Heart right ventricle (tissue), 16 donors: Measurements from ENCODE around the gene RCAN2. TPM values are rescaled to one million over a fixed set of nuclear protein-coding genes. Genes with fewer than 3 reads are reported as not detected.
A peak's percentile ranks its signal among the peaks of the same experiment; 100 is the strongest.

Source experiments
- ATAC-seq, 8 donors: fragments of 200-7000 bp; cut with Tn5 transposase; one replicate each; pipeline ENCODE4 v1.9.1; 2020; ENCODE audit warnings: mild to moderate bottlenecking in 8 of 8, moderate library complexity in 8 of 8, moderate number of reproducible peaks in 1 of 8
- DNase-seq, 2 donors: peaks; one replicate each; pipeline ENCODE4 v3.0.0-alpha.2; 2020
- H3K27ac ChIP-seq, 10 donors: fragments of 200-600 bp; sonication (generic) in 2 of 10; one replicate each; pipeline versions ENCODE4 v1.5.0 to v1.8.0; 2020 to 2022; ENCODE audit warnings: mild to moderate bottlenecking in 3 of 10
- H3K27me3 ChIP-seq, 7 donors: fragments of 200-600 bp; one replicate each; pipeline ENCODE4 v1.8.0; 2021 to 2022; ENCODE audit warnings: mild to moderate bottlenecking in 2 of 7
- H3K36me3 ChIP-seq, 9 donors: fragments of 200-600 bp; sonication (generic) in 1 of 9; one replicate each; pipeline versions ENCODE4 v1.5.0 to v1.8.0; 2020 to 2022; ENCODE audit warnings: mild to moderate bottlenecking in 2 of 9
- H3K4me1 ChIP-seq, 9 donors: fragments of 200-600 bp; sonication (generic) in 1 of 9; one replicate each; pipeline versions ENCODE4 v1.5.0 to v1.8.0; 2020 to 2022; ENCODE audit warnings: mild to moderate bottlenecking in 4 of 9
- H3K4me3 ChIP-seq, 10 donors: fragments of 200-600 bp; sonication (generic) in 2 of 10; one replicate each; pipeline versions ENCODE4 v1.5.0 to v1.8.0; 2020 to 2022; ENCODE audit warnings: mild to moderate bottlenecking in 7 of 10, moderate library complexity in 2 of 10
- H3K9me3 ChIP-seq, 11 donors: fragments of 200-600 bp in 10 of 11; sonication (generic) in 2 of 11; one replicate each; pipeline versions ENCODE4 v1.5.0 to v1.8.0; 2013 to 2022; ENCODE audit warnings: mild to moderate bottlenecking in 2 of 11, control low read depth in 1 of 11, moderate library complexity in 1 of 11
- CTCF ChIP-seq, 9 donors: fragments of 200-600 bp; sonication (generic) in 2 of 9; IDR thresholded peaks; one replicate each; pipeline versions ENCODE4 v1.5.0 to v1.8.0; 2021 to 2022; ENCODE audit warnings: antibody characterized with exemption in 9 of 9, mild to moderate bottlenecking in 5 of 9, moderate library complexity in 1 of 9
- WGBS, 2 donors: extraction: QIAGEN DNeasy Blood & Tissue Kit; methylation state at CpG; one replicate each; pipeline ENCODE4 v1.1.7; 2013; ENCODE audit warnings: inconsistent platforms in 1 of 2; 5-methylcytosine and 5-hydroxymethylcytosine counted together
- intact Hi-C, 10 donors: fragments of 100-400 bp; cut with DNase I; formaldehyde crosslinking; loops; one replicate each; pipeline versions ENCODE4 v1.11.1 to v1.14.2; 2022
- polyA plus RNA-seq, 2 donors: library from polyadenylated mRNA; stranded (reverse); fragments of 200-250 nt; gene quantifications; one replicate each; pipeline ENCODE4 v1.2.3, GENCODE V29; 2013
- total RNA-seq, 10 donors: library from RNA; stranded (reverse); fragmentation: NEBNext Ultra II Directional in 3 of 10; extraction: Animal tissue kit (Norgen Biotek cat#: 25700) in 3 of 10; gene quantifications; one replicate each; pipeline versions ENCODE4 v1.2.1 to v1.2.4, GENCODE V29; 2021 to 2023
- donor health status: Arrhythmogenic right ventricular cardiomyopathy.
- donor health status: ischemic (EF 13 %, LVEDD 7.1; RV severe dilation, severe dysfunction).
- donor health status: healthy with polysubstance abuse.
- donor health status: DM: no; HTN: yes; CAD: no.
- donor health status: DM: no; HTN: no; CAD: no.
- donor health status: ischemic (EF 25% LVEDD 6.9; RV normal size, moderate dysfunction).
- donor health status: ischemic (EF 25% LVEDD 5.7; RV mildly dilated, moderate dysfunction).
- donor health status: healthy.
- donor health status: DM: yes; HTN: yes; CAD: no.
- donor health status: Ischemic cardiomyopathy.
- donor health status: ischemic (EF 35%, LVEDD 5.7; RV mildly dilated, moderate dysfunction).
- donor health status: nonischemic (EF 11% LVEDD 7.7; RV severe dilation, severe dysfunction).
- donor health status: DM: yes; HTN: yes; CAD: no.
- donor health status: PGD.
- donor health status: ischemic (EF 29% LVEDD 5.4; RV normal size, mild dysfunction).
- donor health status: nonischemic (EF 23%, LVEDD 6.1; RV moderate dilation, normal function).

The RCAN2 gene
- total and polyA plus RNA-seq, 12 donors = 51.0 to 352 (median 298) TPM

- ATAC-seq = no peak
- no peak for DNase-seq
- H3K4me1 ChIP-seq = peaks cover 0 to 43% (median 10%) of the 10 kb centered on the region in 9 donors
- no peaks in the 10 kb centered on the region for H3K9me3 ChIP-seq
- H3K4me3 ChIP-seq = no peak overlapping the region
- intact Hi-C loops = no loop called here
- H3K27ac ChIP-seq = no peak overlapping the region
- H3K36me3 ChIP-seq = no peaks in the 10 kb centered on the region
- WGBS, 2 donors = 52 to 53% methylated on average over 5 of the region's 5 CpGs
- H3K27me3 ChIP-seq = no peaks in the 10 kb centered on the region
- no peak for TF ChIP-seq CTCF (IDR thresholded peaks at IDR 0.05)
These were observed 235.7 kb downstream of the RCAN2 start for GRCh38 chr6:46255528-46255927.

GRCh38 chr6:46254946-46255345, 236.3 kb downstream of the RCAN2 start:
- intact Hi-C loops = no loop called here
- Histone ChIP-seq H3K27me3 (no peaks in the 10 kb centered on the region), H3K36me3 (no peaks in the 10 kb centered on the region), H3K9me3 (no peaks in the 10 kb centered on the region), H3K4me3 (no peak overlapping the region), H3K27ac (no peak overlapping the region), H3K4me1 (peaks cover 0 to 46% (median 8%) of the 10 kb centered on the region in 9 donors)
- WGBS, 2 donors = 92 to 93% methylated on average over 2 of the region's 2 CpGs
- ATAC-seq (no peak), DNase-seq (no peak)
- no peak for TF ChIP-seq CTCF (IDR thresholded peaks at IDR 0.05)

GRCh38 chr6:46254331-46254730, 236.9 kb downstream of the RCAN2 start:
- Histone ChIP-seq H3K4me1 (peaks cover 0 to 46% (median 6%) of the 10 kb centered on the region in 9 donors), H3K36me3 (no peaks in the 10 kb centered on the region), H3K4me3 (no peak overlapping the region), H3K27ac (no peak overlapping the region), H3K27me3 (no peaks in the 10 kb centered on the region), H3K9me3 (no peaks in the 10 kb centered on the region)
- WGBS, 2 donors = 86 to 94% methylated on average over 1 of the region's 1 CpG
- DNase-seq (no peak), ATAC-seq (no peak)
- no peak for TF ChIP-seq CTCF (IDR thresholded peaks at IDR 0.05)
- intact Hi-C loops = no loop called here

- Histone ChIP-seq H3K27me3 (no peaks in the 10 kb centered on the region), H3K27ac (peak overlapping the region in 7 of 10 donors; percentile 9 to 66 (median 33)), H3K36me3 (peaks cover 0 to 11% (median 0%) of the 10 kb centered on the region in 9 donors), H3K4me3 (no peak overlapping the region), H3K4me1 (peaks cover 0 to 47% (median 4%) of the 10 kb centered on the region in 9 donors), H3K9me3 (no peaks in the 10 kb centered on the region)
- peak in 6 of 8 donors; percentile 45 to 86 (median 64) for ATAC-seq
- intact Hi-C loops = no loop called here
- WGBS, 2 donors = 78 to 85% methylated on average over 3 of the region's 3 CpGs
- DNase-seq = no peak
- TF ChIP-seq CTCF (IDR thresholded peaks at IDR 0.05) = no peak
These were observed 239.5 kb downstream of the RCAN2 start for GRCh38 chr6:46251583-46252339.
